GM23338 (cell line): ENCODE results near the gene MACROD1.

Experiments used
- CREB1 ChIP-seq: fragments of 250-450 bp; sonication (Bioruptor Pico); IDR thresholded peaks from 2 replicates; pipeline ENCODE4 v1.5.0; 2020; ENCODE audit warnings: low read depth, mild to moderate bottlenecking, moderate library complexity
- CTCF ChIP-seq, 2 experiments: fragments of 200-600 bp in 1 of 2; sonication (generic) in 1 of 2; conservative IDR thresholded peaks; 2 replicates each; pipeline versions ENCODE4 v1.5.1 to v1.6.1; 2016 to 2017; ENCODE audit warnings: antibody characterized with exemption in 2 of 2, low read depth in 2 of 2, mild to moderate bottlenecking in 2 of 2, moderate library complexity in 1 of 2
- EZH2 ChIP-seq: fragments of 200-600 bp; sonication (generic); IDR thresholded peaks from one replicate; pipeline ENCODE4 v1.8.0; 2017; ENCODE audit warnings: antibody characterized with exemption, mild to moderate bottlenecking, low read depth; ENCODE audit not compliant: unreplicated experiment
- EZH2phosphoT487 ChIP-seq: fragments of 200-600 bp; sonication (generic); IDR thresholded peaks from one replicate; pipeline ENCODE4 v1.8.1; 2018; ENCODE audit warnings: antibody characterized with exemption; ENCODE audit not compliant: unreplicated experiment
- JUNB ChIP-seq: IDR thresholded peaks from one replicate; pipeline ENCODE4 v1.6.1; 2016; ENCODE audit warnings: antibody characterized with exemption; ENCODE audit not compliant: unreplicated experiment
- NANOG ChIP-seq: IDR thresholded peaks from 2 replicates; pipeline ENCODE4 v1.6.1; 2016; ENCODE audit warnings: antibody characterized with exemption, borderline replicate concordance
- POLR2AphosphoS5 ChIP-seq: IDR thresholded peaks from 2 replicates; pipeline ENCODE4 v1.6.1; 2016; ENCODE audit warnings: antibody characterized with exemption, low read depth
- STAT1 ChIP-seq: IDR thresholded peaks from one replicate; pipeline ENCODE4 v1.6.1; 2016; ENCODE audit warnings: antibody characterized with exemption; ENCODE audit not compliant: unreplicated experiment
- ZNF114 ChIP-seq: fragments of 250-450 bp; sonication (Bioruptor Pico); IDR thresholded peaks from 2 replicates; pipeline ENCODE4 v1.5.0; 2020; ENCODE audit warnings: mild to moderate bottlenecking, moderate library complexity
- ZNF331 ChIP-seq: fragments of 250-450 bp; sonication (Bioruptor Pico); IDR thresholded peaks from 2 replicates; pipeline ENCODE4 v1.5.0; 2020; ENCODE audit warnings: low read depth, mild to moderate bottlenecking, moderate library complexity
- ZNF462 ChIP-seq: fragments of 250-450 bp; sonication (Bioruptor Pico); IDR thresholded peaks from 2 replicates; pipeline ENCODE4 v1.5.0; 2020; ENCODE audit warnings: mild to moderate bottlenecking, moderate library complexity
- TF ChIP-seq, protein P1 (sequence below): IDR thresholded peaks from one replicate; pipeline ENCODE4 v1.6.1; 2018; ENCODE audit warnings: antibody characterized with exemption; ENCODE audit not compliant: unreplicated experiment
- TF ChIP-seq, protein P2 (sequence below): IDR thresholded peaks from 2 replicates; pipeline ENCODE4 v1.6.1; 2016; ENCODE audit warnings: antibody characterized with exemption

- TF ChIP-seq EZH2phosphoT487 (no peak), CTCF (conservative IDR thresholded peaks at IDR 0.05; ENCODE audit: low read depth in 2 of 2) (no peak), STAT1 (no peak), JUNB (no peak), POLR2AphosphoS5 (no peak), ZNF331 (CRISPR knock-in tag) (no peak), EZH2 (no peak), CREB1 (CRISPR knock-in tag) (no peak), NANOG (no peak), ZNF114 (CRISPR knock-in tag) (no peak), ZNF462 (CRISPR knock-in tag) (no peak)
- TF ChIP-seq, protein P1, sequence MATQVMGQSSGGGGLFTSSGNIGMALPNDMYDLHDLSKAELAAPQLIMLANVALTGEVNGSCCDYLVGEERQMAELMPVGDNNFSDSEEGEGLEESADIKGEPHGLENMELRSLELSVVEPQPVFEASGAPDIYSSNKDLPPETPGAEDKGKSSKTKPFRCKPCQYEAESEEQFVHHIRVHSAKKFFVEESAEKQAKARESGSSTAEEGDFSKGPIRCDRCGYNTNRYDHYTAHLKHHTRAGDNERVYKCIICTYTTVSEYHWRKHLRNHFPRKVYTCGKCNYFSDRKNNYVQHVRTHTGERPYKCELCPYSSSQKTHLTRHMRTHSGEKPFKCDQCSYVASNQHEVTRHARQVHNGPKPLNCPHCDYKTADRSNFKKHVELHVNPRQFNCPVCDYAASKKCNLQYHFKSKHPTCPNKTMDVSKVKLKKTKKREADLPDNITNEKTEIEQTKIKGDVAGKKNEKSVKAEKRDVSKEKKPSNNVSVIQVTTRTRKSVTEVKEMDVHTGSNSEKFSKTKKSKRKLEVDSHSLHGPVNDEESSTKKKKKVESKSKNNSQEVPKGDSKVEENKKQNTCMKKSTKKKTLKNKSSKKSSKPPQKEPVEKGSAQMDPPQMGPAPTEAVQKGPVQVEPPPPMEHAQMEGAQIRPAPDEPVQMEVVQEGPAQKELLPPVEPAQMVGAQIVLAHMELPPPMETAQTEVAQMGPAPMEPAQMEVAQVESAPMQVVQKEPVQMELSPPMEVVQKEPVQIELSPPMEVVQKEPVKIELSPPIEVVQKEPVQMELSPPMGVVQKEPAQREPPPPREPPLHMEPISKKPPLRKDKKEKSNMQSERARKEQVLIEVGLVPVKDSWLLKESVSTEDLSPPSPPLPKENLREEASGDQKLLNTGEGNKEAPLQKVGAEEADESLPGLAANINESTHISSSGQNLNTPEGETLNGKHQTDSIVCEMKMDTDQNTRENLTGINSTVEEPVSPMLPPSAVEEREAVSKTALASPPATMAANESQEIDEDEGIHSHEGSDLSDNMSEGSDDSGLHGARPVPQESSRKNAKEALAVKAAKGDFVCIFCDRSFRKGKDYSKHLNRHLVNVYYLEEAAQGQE, result no peak
- TF ChIP-seq, protein P2, sequence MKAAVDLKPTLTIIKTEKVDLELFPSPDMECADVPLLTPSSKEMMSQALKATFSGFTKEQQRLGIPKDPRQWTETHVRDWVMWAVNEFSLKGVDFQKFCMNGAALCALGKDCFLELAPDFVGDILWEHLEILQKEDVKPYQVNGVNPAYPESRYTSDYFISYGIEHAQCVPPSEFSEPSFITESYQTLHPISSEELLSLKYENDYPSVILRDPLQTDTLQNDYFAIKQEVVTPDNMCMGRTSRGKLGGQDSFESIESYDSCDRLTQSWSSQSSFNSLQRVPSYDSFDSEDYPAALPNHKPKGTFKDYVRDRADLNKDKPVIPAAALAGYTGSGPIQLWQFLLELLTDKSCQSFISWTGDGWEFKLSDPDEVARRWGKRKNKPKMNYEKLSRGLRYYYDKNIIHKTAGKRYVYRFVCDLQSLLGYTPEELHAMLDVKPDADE, result no peak
These were observed 147.6 kb downstream of the MACROD1 start for GRCh38 chr11:64018310-64018709.
